Suprapubic skin (tissue), 4 donors: ENCODE results near the gene UQCRC1. TPM values are rescaled to one million over a fixed set of nuclear protein-coding genes. Genes with fewer than 3 reads are reported as not detected.

Experiments
- DNase-seq, 2 donors: peaks; one replicate each; pipeline ENCODE4 v3.0.0-alpha.2; 2019; ENCODE audit warnings: low spot score in 2 of 2
- H3K27ac ChIP-seq: fragments of 200-600 bp; sonication (generic); one replicate; pipeline ENCODE4 v1.5.1; 2019
- H3K27me3 ChIP-seq: fragments of 200-600 bp; sonication (generic); one replicate; pipeline ENCODE4 v1.5.1; 2019
- H3K36me3 ChIP-seq: fragments of 200-600 bp; sonication (generic); one replicate; pipeline ENCODE4 v1.5.1; 2019
- H3K4me1 ChIP-seq: fragments of 200-600 bp; sonication (generic); one replicate; pipeline ENCODE4 v1.5.1; 2019
- H3K4me3 ChIP-seq: fragments of 200-600 bp; sonication (generic); one replicate; pipeline ENCODE4 v1.5.1; 2019; ENCODE audit warnings: mild to moderate bottlenecking
- H3K9me3 ChIP-seq: fragments of 200-600 bp; sonication (generic); one replicate; pipeline ENCODE4 v1.5.1; 2019
- CTCF ChIP-seq, 2 donors: fragments of 200-600 bp in 1 of 2; fragments of 450-650 bp in 1 of 2; sonication (generic) in 1 of 2; IDR thresholded peaks; one replicate each; pipeline ENCODE4 v1.5.1; 2016 to 2019; ENCODE audit warnings: antibody characterized with exemption in 2 of 2, mild to moderate bottlenecking in 1 of 2, moderate library complexity in 1 of 2
- EP300 ChIP-seq: sonication (generic); formaldehyde crosslinking; IDR thresholded peaks from one replicate; pipeline ENCODE4 v1.6.1; 2017; ENCODE audit warnings: antibody characterized with exemption
- POLR2A ChIP-seq, 2 donors: fragments of 450-650 bp; IDR thresholded peaks; one replicate each; pipeline ENCODE4 v1.6.1; 2017; ENCODE audit warnings: antibody characterized with exemption in 2 of 2, mild to moderate bottlenecking in 2 of 2, moderate library complexity in 2 of 2
- POLR2AphosphoS5 ChIP-seq, 3 donors: sonication (generic); formaldehyde crosslinking; IDR thresholded peaks; one replicate each; pipeline ENCODE4 v1.6.1; 2017; ENCODE audit warnings: antibody characterized with exemption in 3 of 3
- WGBS: methylation state at CpG from one replicate; pipeline ENCODE4 v1.1.5; 2018; 5-methylcytosine and 5-hydroxymethylcytosine counted together
- total RNA-seq, 4 donors: library from RNA; depleted of rRNA; stranded (reverse); fragments of >200 nt; gene quantifications; one replicate each; pipeline ENCODE4 v1.1.0, GENCODE V29; 2016

The UQCRC1 gene
- total RNA-seq, 4 donors from 2014 or later: 294 to 337 (median 319) TPM

- peak overlapping the region; percentile 4 for H3K4me3 ChIP-seq
- H3K4me1 ChIP-seq: peaks cover 84% of the 10 kb centered on the region
- no peak for DNase-seq
- H3K27ac ChIP-seq: peak overlapping the region; percentile 90
- 33% methylated on average over 5 of the region's 5 CpGs for WGBS
- peaks cover 43% of the 10 kb centered on the region for H3K36me3 ChIP-seq
- no peaks in the 10 kb centered on the region for H3K9me3 ChIP-seq
- no peaks in the 10 kb centered on the region for H3K27me3 ChIP-seq
- TF ChIP-seq POLR2A (IDR thresholded peaks at IDR 0.05) (no peak), POLR2AphosphoS5 (IDR thresholded peaks at IDR 0.05) (peak in 1 of 3 donors; percentile 23)
These were observed 10.9 kb downstream of the UQCRC1 start for GRCh38 chr3:48598323-48599076.

- DNase-seq: no peak
- Histone ChIP-seq H3K9me3 (no peaks in the 10 kb centered on the region), H3K4me1 (peaks cover 90% of the 10 kb centered on the region), H3K27me3 (no peaks in the 10 kb centered on the region), H3K36me3 (peaks cover 32% of the 10 kb centered on the region), H3K27ac (peak overlapping the region; percentile 90), H3K4me3 (no peak overlapping the region)
- TF ChIP-seq POLR2AphosphoS5 (IDR thresholded peaks at IDR 0.05): no peak
- WGBS: 80% methylated on average over 6 of the region's 6 CpGs
These were observed 12.0 kb downstream of the UQCRC1 start for GRCh38 chr3:48597408-48597800.

- peaks cover 87% of the 10 kb centered on the region for H3K4me1 ChIP-seq
- no peak for DNase-seq
- peaks cover 30% of the 10 kb centered on the region for H3K36me3 ChIP-seq
- no peaks in the 10 kb centered on the region for H3K27me3 ChIP-seq
- TF ChIP-seq POLR2AphosphoS5 (IDR thresholded peaks at IDR 0.05) (no peak), CTCF (IDR thresholded peaks at IDR 0.05) (no peak), POLR2A (IDR thresholded peaks at IDR 0.05) (no peak), EP300 (no peak)
- H3K27ac ChIP-seq: peak overlapping the region; percentile 90
- WGBS: 73% methylated on average over 5 of the region's 8 CpGs
- no peaks in the 10 kb centered on the region for H3K9me3 ChIP-seq
- no peak overlapping the region for H3K4me3 ChIP-seq
These were observed 12.6 kb downstream of the UQCRC1 start for GRCh38 chr3:48596676-48597407.

- no peak for DNase-seq
- Histone ChIP-seq H3K9me3 (no peaks in the 10 kb centered on the region), H3K4me3 (no peak overlapping the region), H3K36me3 (peaks cover 29% of the 10 kb centered on the region), H3K4me1 (peaks cover 86% of the 10 kb centered on the region), H3K27ac (peak overlapping the region; percentile 90), H3K27me3 (no peaks in the 10 kb centered on the region)
- 74% methylated on average over 5 of the region's 5 CpGs for WGBS
- no peak for TF ChIP-seq POLR2AphosphoS5 (IDR thresholded peaks at IDR 0.05)
- no peak for TF ChIP-seq POLR2A (IDR thresholded peaks at IDR 0.05)
- no peak for TF ChIP-seq CTCF (IDR thresholded peaks at IDR 0.05)
- TF ChIP-seq EP300: no peak
These were observed 13.3 kb downstream of the UQCRC1 start for GRCh38 chr3:48596157-48596556.

GRCh38 chr3:48595526-48596121 is 13.8 kb downstream of the UQCRC1 start:
- TF ChIP-seq POLR2A (IDR thresholded peaks at IDR 0.05) (no peak), EP300 (no peak), CTCF (IDR thresholded peaks at IDR 0.05) (no peak), POLR2AphosphoS5 (IDR thresholded peaks at IDR 0.05) (peak in 1 of 3 donors; percentile 10)
- H3K4me3 ChIP-seq: peak overlapping the region; percentile 55
- peaks cover 85% of the 10 kb centered on the region for H3K4me1 ChIP-seq
- peaks cover 27% of the 10 kb centered on the region for H3K36me3 ChIP-seq
- WGBS: 20% methylated on average over 8 of the region's 10 CpGs
- H3K9me3 ChIP-seq: no peaks in the 10 kb centered on the region
- no peak for DNase-seq
- H3K27me3 ChIP-seq: no peaks in the 10 kb centered on the region
- peak overlapping the region; percentile 90 for H3K27ac ChIP-seq

GRCh38 chr3:48595075-48595525 is 14.3 kb downstream of the UQCRC1 start, which contains the start of gene COL7A1:
Gene COL7A1 (minus strand): TSS chr3:48595329. CDS start chr3:48595159, 170 bp downstream.
- WGBS: 0% methylated on average over 21 of the region's 35 CpGs
- DNase-seq: no peak
- Histone ChIP-seq H3K36me3 (peaks cover 27% of the 10 kb centered on the region), H3K4me3 (peak within 1 kb of the TSS; percentile 55), H3K27me3 (no peaks in the 10 kb centered on the region), H3K4me1 (peaks cover 80% of the 10 kb centered on the region), H3K9me3 (no peaks in the 10 kb centered on the region), H3K27ac (peak within 1 kb of the TSS; percentile 90)
- TF ChIP-seq CTCF (IDR thresholded peaks at IDR 0.05): no peak
- no peak for TF ChIP-seq POLR2A (IDR thresholded peaks at IDR 0.05)
- no peak for TF ChIP-seq EP300
- TF ChIP-seq POLR2AphosphoS5 (IDR thresholded peaks at IDR 0.05): no peak
